B cell (primary cell): ENCODE measurements around the gene GPHA2. TPM values are rescaled to one million over a fixed set of nuclear protein-coding genes. Genes with fewer than 3 reads are reported as not detected.

Experiments
- ATAC-seq: fragments of 200-7000 bp; cut with Tn5 transposase; one replicate; pipeline ENCODE4 v1.10.0; 2021; ENCODE audit warnings: low read depth, mild to moderate bottlenecking, moderate number of reproducible peaks, moderate library complexity
- CTCF ChIA-PET: fragments of 350-600 bp; sonication (Branson Sonifier 250); formaldehyde crosslinking; loops from one replicate; lab custom pipeline; 2021; ENCODE audit warnings: antibody characterized with exemption, inconsistent platforms; lab: Charles Lee
- POLR2A ChIA-PET: fragments of 350-600 bp; sonication (Branson Sonifier 250); formaldehyde crosslinking; loops from one replicate; lab custom pipeline; 2021; ENCODE audit warnings: antibody characterized with exemption; lab: Charles Lee
- DNase-seq: peaks from one replicate; pipeline ENCODE4 v3.0.0; 2013
- H2AFZ ChIP-seq: 2 replicates; pipeline ENCODE4 v1.6.1; 2012; ENCODE audit warnings: mild to moderate bottlenecking, low read depth, low read length; ENCODE audit not compliant: insufficient read depth, poor library complexity, severe bottlenecking
- H3K27ac ChIP-seq, 2 donors: 1 replicate in 1 of 2; 2 replicates in 1 of 2; pipeline ENCODE4 v1.5.1; 2012 to 2013; ENCODE audit warnings: low read length in 2 of 2, mild to moderate bottlenecking in 2 of 2, moderate library complexity in 1 of 2
- H3K27me3 ChIP-seq, 4 experiments: fragments of 200-600 bp in 1 of 4; sonication (generic) in 1 of 4; replicated peaks in 1 of 4; 1 replicate in 2 of 4; 2 replicates in 2 of 4; pipeline versions ENCODE4 v1.6.1 to v1.7.0; 2013 to 2016; ENCODE audit warnings: low read length in 3 of 4, mild to moderate bottlenecking in 2 of 4, mixed read lengths in 1 of 4, moderate library complexity in 1 of 4; ENCODE audit not compliant: insufficient read depth in 4 of 4, control insufficient read depth in 3 of 4; ENCODE audit errors: control extremely low read depth in 1 of 4
- H3K36me3 ChIP-seq, 2 experiments: replicated peaks in 1 of 2; 1 replicate in 1 of 2; 2 replicates in 1 of 2; pipeline versions ENCODE4 v1.6.1 to v1.7.1; 2013; ENCODE audit warnings: low read length in 1 of 2; ENCODE audit not compliant: insufficient read depth in 2 of 2, control insufficient read depth in 1 of 2; ENCODE audit errors: control extremely low read depth in 1 of 2, extremely low read depth in 1 of 2
- H3K4me1 ChIP-seq, 2 donors: fragments of 200-600 bp in 1 of 2; sonication (generic) in 1 of 2; 1 replicate in 1 of 2; 2 replicates in 1 of 2; pipeline versions ENCODE4 v1.5.1 to v1.6.1; 2013 to 2017; ENCODE audit warnings: low read length in 2 of 2; ENCODE audit not compliant: control insufficient read depth in 2 of 2, insufficient read depth in 2 of 2
- H3K4me2 ChIP-seq: replicated peaks from 2 replicates; pipeline ENCODE3; 2012; ENCODE audit warnings: mild to moderate bottlenecking, low read depth, low read length; ENCODE audit not compliant: poor library complexity, severe bottlenecking
- H3K4me3 ChIP-seq, 5 experiments: fragments of 200-600 bp in 1 of 5; sonication (generic) in 1 of 5; 1 replicate in 3 of 5; 2 replicates in 2 of 5; pipeline versions ENCODE4 v1.5.1 to v1.7.0; 2011 to 2016; ENCODE audit warnings: low read length in 4 of 5, mild to moderate bottlenecking in 4 of 5, low read depth in 2 of 5, control low read depth in 1 of 5, moderate library complexity in 1 of 5; ENCODE audit not compliant: insufficient read depth in 1 of 5; ENCODE audit errors: control extremely low read depth in 1 of 5, extremely low read depth in 1 of 5
- H3K79me2 ChIP-seq: fragments of 200-600 bp; sonication (generic); one replicate; pipeline ENCODE4 v1.6.0; 2016; ENCODE audit warnings: low read length; ENCODE audit not compliant: control insufficient read depth, insufficient read depth
- H3K9ac ChIP-seq: fragments of 200-600 bp; sonication (generic); 2 replicates; pipeline ENCODE4 v1.6.1; 2017; ENCODE audit warnings: mild to moderate bottlenecking, low read length, moderate library complexity
- H3K9me3 ChIP-seq, 3 donors: one replicate each; pipeline versions ENCODE4 v1.6.1 to v1.7.1; 2013; ENCODE audit warnings: low read length in 2 of 3; ENCODE audit not compliant: control insufficient read depth in 2 of 3, insufficient read depth in 1 of 3; ENCODE audit errors: control extremely low read depth in 1 of 3
- H4K20me1 ChIP-seq: 2 replicates; pipeline ENCODE4 v1.6.0; 2012; ENCODE audit warnings: mild to moderate bottlenecking, low read length; ENCODE audit not compliant: insufficient read depth, control insufficient read depth, poor library complexity, severe bottlenecking
- H3K27ac Mint-ChIP-seq: one replicate; pipeline ENCODE4 v1.8.0; 2021; ENCODE audit warnings: mixed read lengths
- H3K27me3 Mint-ChIP-seq: one replicate; pipeline ENCODE4 v1.8.0; 2021; ENCODE audit warnings: mixed read lengths
- H3K4me1 Mint-ChIP-seq: one replicate; pipeline ENCODE4 v1.8.0; 2021; ENCODE audit warnings: mixed read lengths
- H3K4me3 Mint-ChIP-seq: one replicate; pipeline ENCODE4 v1.8.0; 2021; ENCODE audit warnings: mixed read lengths
- H3K9me3 Mint-ChIP-seq: one replicate; pipeline ENCODE4 v1.8.0; 2022; ENCODE audit warnings: mixed read lengths; ENCODE audit not compliant: insufficient read depth
- EZH2 ChIP-seq: IDR thresholded peaks from 2 replicates; pipeline ENCODE4 v1.6.1; 2012; ENCODE audit warnings: borderline replicate concordance, low read depth, mild to moderate bottlenecking, moderate library complexity, low read length; ENCODE audit not compliant: insufficient read depth, poor library complexity, severe bottlenecking
- WGBS: methylation state at CpG from one replicate; pipeline ENCODE4 v1.1.5; 2013; ENCODE audit warnings: missing lambda C conversion rate; ENCODE audit not compliant: insufficient coverage; 5-methylcytosine and 5-hydroxymethylcytosine counted together
- intact Hi-C: fragments of 100-400 bp; cut with micrococcal nuclease; formaldehyde crosslinking; loops from one replicate; pipeline ENCODE4 v1.10.0; 2022
- polyA plus RNA-seq: library from polyadenylated mRNA; depleted of rRNA; stranded (reverse); fragments of >200 nt; gene quantifications from 2 replicates; pipeline ENCODE4 v1.2.3, GENCODE V29; 2012
- total RNA-seq, 2 donors: library from RNA; stranded (reverse); fragments of 120-200 nt in 1 of 2; gene quantifications; 1 replicate in 1 of 2; 2 replicates in 1 of 2; pipeline versions ENCODE4 v1.2.3 to v1.2.4, GENCODE V29; 2013 to 2022
- TF ChIP-seq, protein P1 (sequence below): fragments of 200-600 bp; IDR thresholded peaks from one replicate; pipeline ENCODE4 v1.8.0; 2022; ENCODE audit warnings: antibody characterized with exemption, mild to moderate bottlenecking

The GPHA2 gene
- total and polyA plus RNA-seq, 2 donors (not counting 1 experiment from before 2014, with no cell fraction given), result 0.39 to 2.8 TPM

- over 99% methylated on average over 7 of the region's 7 CpGs for WGBS
- CTCF ChIA-PET, result interaction anchor here (0.6 kb wide), 1 partner anchor 355 kb away, joined by 3 read pairs; no protein-coding TSS in a partner anchor
- Mint-ChIP-seq H3K27ac (no peak overlapping the region), H3K27me3 (no peaks in the 10 kb centered on the region), H3K4me3 (no peak overlapping the region), H3K4me1 (peaks cover 14% of the 10 kb centered on the region), H3K9me3 (no peaks in the 10 kb centered on the region)
- Histone ChIP-seq H3K4me3 (no peak overlapping the region), H3K79me2 (peaks cover 13% of the 10 kb centered on the region), H3K9ac (no peak overlapping the region), H3K4me1 (peaks cover 7 to 12% of the 10 kb centered on the region in 2 donors), H3K27ac (no peak overlapping the region), H3K36me3 (peaks cover 0 to 69% of the 10 kb centered on the region in 2 experiments), H2AFZ (no peak overlapping the region), H4K20me1 (no peaks in the 10 kb centered on the region), H3K27me3 (no peaks in the 10 kb centered on the region), H3K4me2 (no peak overlapping the region), H3K9me3 (no peaks in the 10 kb centered on the region)
- DNase-seq (no peak), ATAC-seq (no peak)
- POLR2A ChIA-PET, result no interaction called here
- TF ChIP-seq EZH2, result no peak
- TF ChIP-seq, protein P1, sequence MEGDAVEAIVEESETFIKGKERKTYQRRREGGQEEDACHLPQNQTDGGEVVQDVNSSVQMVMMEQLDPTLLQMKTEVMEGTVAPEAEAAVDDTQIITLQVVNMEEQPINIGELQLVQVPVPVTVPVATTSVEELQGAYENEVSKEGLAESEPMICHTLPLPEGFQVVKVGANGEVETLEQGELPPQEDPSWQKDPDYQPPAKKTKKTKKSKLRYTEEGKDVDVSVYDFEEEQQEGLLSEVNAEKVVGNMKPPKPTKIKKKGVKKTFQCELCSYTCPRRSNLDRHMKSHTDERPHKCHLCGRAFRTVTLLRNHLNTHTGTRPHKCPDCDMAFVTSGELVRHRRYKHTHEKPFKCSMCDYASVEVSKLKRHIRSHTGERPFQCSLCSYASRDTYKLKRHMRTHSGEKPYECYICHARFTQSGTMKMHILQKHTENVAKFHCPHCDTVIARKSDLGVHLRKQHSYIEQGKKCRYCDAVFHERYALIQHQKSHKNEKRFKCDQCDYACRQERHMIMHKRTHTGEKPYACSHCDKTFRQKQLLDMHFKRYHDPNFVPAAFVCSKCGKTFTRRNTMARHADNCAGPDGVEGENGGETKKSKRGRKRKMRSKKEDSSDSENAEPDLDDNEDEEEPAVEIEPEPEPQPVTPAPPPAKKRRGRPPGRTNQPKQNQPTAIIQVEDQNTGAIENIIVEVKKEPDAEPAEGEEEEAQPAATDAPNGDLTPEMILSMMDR, result no peak
- intact Hi-C loops, result loop anchor here (10.0 kb wide), 1 partner anchor 204 kb away; the partner anchor contains the start of genes TM7SF2 and ZNHIT2
These were observed 24.6 kb downstream of the GPHA2 start for GRCh38 chr11:64911142-64911541.

DNA sequence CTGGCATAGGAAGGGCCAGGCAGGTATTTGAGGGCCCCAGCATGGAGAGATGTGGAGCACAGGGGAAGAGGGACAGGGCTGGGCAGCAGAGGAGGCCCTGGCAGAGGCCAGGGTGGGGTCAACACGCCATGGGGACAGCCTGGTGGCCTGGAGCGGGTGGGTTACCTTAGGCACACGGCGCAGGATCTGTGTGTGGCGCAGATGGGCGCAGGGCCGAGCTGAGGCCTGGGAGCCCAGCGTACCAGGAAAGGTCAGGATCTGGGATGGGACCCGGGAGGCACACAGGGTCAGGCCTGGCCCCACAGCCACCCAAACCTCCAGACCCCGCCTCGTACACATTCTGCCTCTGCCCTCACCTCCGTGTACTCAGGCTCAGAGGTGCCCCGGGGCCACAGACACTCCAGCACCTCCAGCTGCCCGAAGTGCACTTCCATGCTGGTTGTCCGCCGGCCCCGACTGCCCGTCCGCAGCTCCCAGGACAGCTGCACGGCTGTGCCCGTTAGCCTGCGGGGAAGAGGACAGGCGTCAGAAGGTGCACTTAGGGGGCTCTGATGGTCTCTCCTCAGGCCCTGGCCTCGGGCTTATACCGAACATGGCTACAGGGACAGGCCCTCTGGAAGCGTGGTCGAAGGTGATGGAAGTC is 25.1 kb downstream of the GPHA2 start:
- H3K9me3 Mint-ChIP-seq, result no peaks in the 10 kb centered on the region
- Histone ChIP-seq H3K4me1 (peaks cover under 1 to 6% of the 10 kb centered on the region in 2 donors), H3K9me3 (no peaks in the 10 kb centered on the region), H3K4me3 (no peak overlapping the region), H3K79me2 (peaks cover 8% of the 10 kb centered on the region), H3K27ac (no peak overlapping the region), H3K4me2 (no peak overlapping the region), H4K20me1 (no peaks in the 10 kb centered on the region), H3K36me3 (peaks cover 0 to 75% of the 10 kb centered on the region in 2 experiments), H3K27me3 (no peaks in the 10 kb centered on the region), H3K9ac (no peak overlapping the region), H2AFZ (no peak overlapping the region)
- no peak for TF ChIP-seq EZH2
- TF ChIP-seq, protein P1, result no peak
- ChIA-PET CTCF (interaction anchor here (1.7 kb wide), 1 partner anchor 86 kb away, joined by 4 read pairs; the partner anchor contains the start of gene BATF2), POLR2A (no interaction called here)
- no peak for ATAC-seq
- peaks cover 8% of the 10 kb centered on the region for H3K4me1 Mint-ChIP-seq
- H3K4me3 Mint-ChIP-seq, result no peak overlapping the region
- 98% methylated on average over 26 of the region's 27 CpGs for WGBS
- no peaks in the 10 kb centered on the region for H3K27me3 Mint-ChIP-seq
- intact Hi-C loops, result loop anchor here (10.0 kb wide), 1 partner anchor 204 kb away; the partner anchor contains the start of genes TM7SF2 and ZNHIT2
- H3K27ac Mint-ChIP-seq, result no peak overlapping the region
- DNase-seq, result no peak
